Peyer's patch (tissue), 4 donors: ENCODE measurements around the gene MIPOL1. TPM values are rescaled to one million over a fixed set of nuclear protein-coding genes. Genes with fewer than 3 reads are reported as not detected.

Experiments used
- DNase-seq, 3 donors: peaks; one replicate each; pipeline ENCODE4 v3.0.0-alpha.2; 2017 to 2019
- H3K27ac ChIP-seq, 4 donors: fragments of 200-600 bp; sonication (generic); one replicate each; pipeline ENCODE4 v1.5.1; 2016 to 2019
- H3K27me3 ChIP-seq, 2 donors: fragments of 200-600 bp; sonication (generic); one replicate each; pipeline ENCODE4 v1.5.1; 2019
- H3K36me3 ChIP-seq, 3 donors: fragments of 200-600 bp; sonication (generic); one replicate each; pipeline ENCODE4 v1.5.1; 2016 to 2019
- H3K4me1 ChIP-seq, 4 donors: fragments of 200-600 bp; sonication (generic); one replicate each; pipeline ENCODE4 v1.5.1; 2016 to 2019
- H3K4me3 ChIP-seq, 4 donors: fragments of 200-600 bp; sonication (generic); 1 replicate in 3 of 4; 2 replicates in 1 of 4; pipeline ENCODE4 v1.5.1; 2016 to 2019; ENCODE audit warnings: mild to moderate bottlenecking in 1 of 4
- H3K9me3 ChIP-seq, 4 donors: fragments of 200-600 bp; sonication (generic); one replicate each; pipeline ENCODE4 v1.5.1; 2016 to 2019; ENCODE audit warnings: mild to moderate bottlenecking in 1 of 4
- CTCF ChIP-seq, 6 experiments: fragments of 450-650 bp in 4 of 6; fragments of 200-600 bp in 2 of 6; sonication (generic) in 1 of 6; IDR thresholded peaks; one replicate each; pipeline ENCODE4 v1.5.1; 2017 to 2019; ENCODE audit warnings: antibody characterized with exemption in 6 of 6, mild to moderate bottlenecking in 3 of 6, moderate library complexity in 1 of 6
- POLR2A ChIP-seq, 2 donors: fragments of 450-650 bp; IDR thresholded peaks; one replicate each; pipeline ENCODE4 v1.5.1; 2017; ENCODE audit warnings: antibody characterized with exemption in 2 of 2, mild to moderate bottlenecking in 2 of 2, moderate library complexity in 2 of 2
- total RNA-seq, 4 donors: library from RNA; depleted of rRNA; stranded (reverse); fragments of >200 nt; gene quantifications; one replicate each; pipeline ENCODE4 v1.1.0, GENCODE V29; 2016

MIPOL1 gene
- total RNA-seq, 4 donors from 2014 or later, result 5.6 to 42.1 (median 14.9) TPM

DNA sequence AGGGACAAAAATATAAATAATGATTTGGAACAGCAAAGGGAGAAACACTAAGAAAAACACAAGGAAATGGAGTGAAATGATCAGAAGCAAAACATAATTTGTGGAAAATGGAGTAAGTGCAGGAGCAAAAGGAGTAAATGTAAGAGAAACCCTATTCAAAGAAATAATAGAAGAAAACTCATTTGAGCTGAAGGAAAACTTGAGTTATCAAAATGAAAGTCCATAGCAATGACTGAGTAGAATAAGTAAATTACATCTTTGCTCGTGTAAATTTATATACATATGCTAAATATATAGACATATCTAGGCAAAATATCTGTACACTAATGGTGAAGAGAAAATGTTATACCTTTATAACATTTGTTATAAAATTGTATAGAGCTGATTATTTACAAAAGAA lies 203.4 kb downstream of the MIPOL1 start:
- no peaks in the 10 kb centered on the region for H3K9me3 ChIP-seq
- H3K27me3 ChIP-seq, result no peaks in the 10 kb centered on the region
- no peaks in the 10 kb centered on the region for H3K36me3 ChIP-seq
- H3K27ac ChIP-seq, result no peak overlapping the region
- no peak for DNase-seq
- no peak for TF ChIP-seq CTCF (IDR thresholded peaks at IDR 0.05)
- no peak overlapping the region for H3K4me3 ChIP-seq
- H3K4me1 ChIP-seq, result no peaks in the 10 kb centered on the region

DNA sequence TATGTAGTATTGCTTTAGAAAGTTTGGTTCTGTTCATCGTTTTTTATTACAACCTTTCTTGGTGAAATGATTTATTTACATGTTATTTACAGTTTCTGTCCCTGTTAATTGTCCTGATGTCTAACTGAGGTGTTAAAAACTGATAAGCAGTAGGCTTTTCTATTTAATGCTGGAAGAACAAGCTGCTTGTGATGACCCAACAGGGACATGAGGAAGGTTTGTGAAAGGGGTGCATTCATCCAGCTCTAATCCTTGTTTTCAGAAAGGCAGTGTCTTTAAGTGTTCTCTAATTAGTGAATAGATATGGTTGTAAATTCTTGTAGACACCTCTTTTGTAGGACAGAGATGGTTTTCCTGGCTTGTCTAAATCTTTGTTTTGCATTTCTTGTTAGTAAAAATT lies 205.9 kb downstream of the MIPOL1 start:
- Histone ChIP-seq H3K9me3 (no peaks in the 10 kb centered on the region), H3K36me3 (no peaks in the 10 kb centered on the region), H3K27ac (no peak overlapping the region), H3K4me1 (no peaks in the 10 kb centered on the region), H3K27me3 (no peaks in the 10 kb centered on the region), H3K4me3 (no peak overlapping the region)
- no peak for TF ChIP-seq CTCF (IDR thresholded peaks at IDR 0.05)
- TF ChIP-seq POLR2A (IDR thresholded peaks at IDR 0.05), result no peak
- DNase-seq, result no peak

DNA sequence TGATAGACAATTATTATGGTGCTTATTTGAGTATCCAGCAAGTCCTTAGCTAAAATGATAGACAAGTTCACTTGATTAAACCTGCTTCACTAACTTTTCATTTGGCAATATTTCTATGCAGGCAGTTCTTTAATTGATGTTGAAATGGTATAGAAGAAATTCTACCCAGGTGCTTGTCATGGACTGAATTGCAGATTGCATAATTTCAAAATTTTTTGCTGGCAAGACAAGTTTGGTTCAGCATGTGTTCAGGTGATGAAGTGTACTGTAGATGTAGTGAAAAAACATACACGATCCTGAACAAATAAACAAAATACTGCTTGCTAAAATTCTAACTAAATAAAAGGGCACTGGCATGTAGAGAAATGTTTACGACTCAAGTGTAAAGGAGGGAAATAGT lies 208.4 kb downstream of the MIPOL1 start:
- Histone ChIP-seq H3K9me3 (no peaks in the 10 kb centered on the region), H3K36me3 (no peaks in the 10 kb centered on the region), H3K27me3 (no peaks in the 10 kb centered on the region), H3K4me1 (no peaks in the 10 kb centered on the region), H3K4me3 (no peak overlapping the region), H3K27ac (no peak overlapping the region)
- TF ChIP-seq CTCF (IDR thresholded peaks at IDR 0.05) (no peak), POLR2A (IDR thresholded peaks at IDR 0.05) (no peak)
- no peak for DNase-seq

DNA sequence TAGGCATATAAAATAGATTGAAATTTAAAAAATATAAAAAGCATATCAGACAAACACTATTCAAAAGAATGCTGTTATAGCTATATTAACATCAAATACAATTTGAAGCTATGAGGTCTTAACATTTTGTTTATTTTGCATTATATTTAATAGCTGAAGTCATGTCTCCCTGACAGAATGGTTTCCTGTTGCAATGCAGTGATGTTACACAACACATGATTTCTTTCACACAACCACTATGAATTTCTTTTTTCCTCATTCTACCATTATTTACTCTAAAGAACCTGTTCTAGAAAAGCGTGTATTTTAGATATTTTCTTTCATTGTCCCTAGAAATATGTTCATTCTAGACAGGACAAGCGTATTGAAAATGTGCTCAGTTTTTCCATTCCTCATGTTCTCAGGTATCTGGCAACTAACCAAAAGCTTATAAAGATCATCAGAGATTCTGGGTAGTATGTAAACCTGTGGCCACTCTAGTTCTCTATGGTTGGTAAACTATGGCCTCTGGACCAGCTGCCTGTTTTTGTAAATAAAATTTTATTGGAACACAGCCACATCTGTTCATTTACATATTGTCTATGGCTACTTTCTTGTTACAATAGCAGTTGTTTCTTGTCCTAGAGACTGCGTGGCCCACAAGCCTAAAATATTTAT lies 213.5 kb downstream of the MIPOL1 start:
- Histone ChIP-seq H3K9me3 (no peaks in the 10 kb centered on the region), H3K36me3 (no peaks in the 10 kb centered on the region), H3K4me1 (no peaks in the 10 kb centered on the region), H3K27ac (no peak overlapping the region), H3K27me3 (no peaks in the 10 kb centered on the region), H3K4me3 (no peak overlapping the region)
- TF ChIP-seq POLR2A (IDR thresholded peaks at IDR 0.05) (no peak), CTCF (IDR thresholded peaks at IDR 0.05) (no peak)
- no peak for DNase-seq

GRCh38 chr14:37413050-37413449 lies 215.3 kb downstream of the MIPOL1 start:
- H3K27me3 ChIP-seq, result no peaks in the 10 kb centered on the region
- no peaks in the 10 kb centered on the region for H3K4me1 ChIP-seq
- no peaks in the 10 kb centered on the region for H3K36me3 ChIP-seq
- no peak for DNase-seq
- H3K9me3 ChIP-seq, result no peaks in the 10 kb centered on the region
- TF ChIP-seq CTCF (IDR thresholded peaks at IDR 0.05), result no peak
- TF ChIP-seq POLR2A (IDR thresholded peaks at IDR 0.05), result no peak
- H3K4me3 ChIP-seq, result no peak overlapping the region
- no peak overlapping the region for H3K27ac ChIP-seq

DNA sequence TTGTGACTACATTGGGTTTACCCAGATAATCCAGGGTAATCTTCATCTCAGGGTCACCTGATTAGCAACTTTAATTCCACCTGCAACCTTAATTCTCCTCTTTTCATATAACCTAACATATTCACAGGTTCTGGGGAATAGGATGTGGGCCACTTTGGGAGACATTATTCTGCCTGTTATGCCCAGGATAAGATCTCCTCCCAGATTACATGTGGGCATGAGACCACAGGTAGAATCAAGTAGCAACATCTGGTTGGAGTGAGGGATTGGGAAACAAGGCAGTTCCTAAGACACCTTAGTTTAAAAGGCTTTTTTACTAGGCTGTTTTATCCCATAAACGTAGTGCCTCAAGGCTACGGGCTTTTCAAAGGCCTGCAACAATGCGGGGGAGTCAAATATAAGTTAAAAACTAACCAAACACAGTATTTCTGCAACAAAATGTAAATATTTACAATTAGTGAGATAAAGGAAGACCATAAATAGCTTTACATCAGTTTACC lies 215.8 kb downstream of the MIPOL1 start:
- TF ChIP-seq CTCF (IDR thresholded peaks at IDR 0.05), result no peak
- TF ChIP-seq POLR2A (IDR thresholded peaks at IDR 0.05), result no peak
- H3K36me3 ChIP-seq, result no peaks in the 10 kb centered on the region
- DNase-seq, result no peak
- H3K27ac ChIP-seq, result no peak overlapping the region
- H3K27me3 ChIP-seq, result no peaks in the 10 kb centered on the region
- H3K4me1 ChIP-seq, result no peaks in the 10 kb centered on the region
- no peaks in the 10 kb centered on the region for H3K9me3 ChIP-seq
- H3K4me3 ChIP-seq, result no peak overlapping the region
